ENCODE data around the gene VSTM4. TPM values are rescaled to one million over a fixed set of nuclear protein-coding genes. Genes with fewer than 3 reads are reported as not detected.

Gene VSTM4
- total RNA-seq, 1 donor from 2014 or later: 22.4 TPM

DNA sequence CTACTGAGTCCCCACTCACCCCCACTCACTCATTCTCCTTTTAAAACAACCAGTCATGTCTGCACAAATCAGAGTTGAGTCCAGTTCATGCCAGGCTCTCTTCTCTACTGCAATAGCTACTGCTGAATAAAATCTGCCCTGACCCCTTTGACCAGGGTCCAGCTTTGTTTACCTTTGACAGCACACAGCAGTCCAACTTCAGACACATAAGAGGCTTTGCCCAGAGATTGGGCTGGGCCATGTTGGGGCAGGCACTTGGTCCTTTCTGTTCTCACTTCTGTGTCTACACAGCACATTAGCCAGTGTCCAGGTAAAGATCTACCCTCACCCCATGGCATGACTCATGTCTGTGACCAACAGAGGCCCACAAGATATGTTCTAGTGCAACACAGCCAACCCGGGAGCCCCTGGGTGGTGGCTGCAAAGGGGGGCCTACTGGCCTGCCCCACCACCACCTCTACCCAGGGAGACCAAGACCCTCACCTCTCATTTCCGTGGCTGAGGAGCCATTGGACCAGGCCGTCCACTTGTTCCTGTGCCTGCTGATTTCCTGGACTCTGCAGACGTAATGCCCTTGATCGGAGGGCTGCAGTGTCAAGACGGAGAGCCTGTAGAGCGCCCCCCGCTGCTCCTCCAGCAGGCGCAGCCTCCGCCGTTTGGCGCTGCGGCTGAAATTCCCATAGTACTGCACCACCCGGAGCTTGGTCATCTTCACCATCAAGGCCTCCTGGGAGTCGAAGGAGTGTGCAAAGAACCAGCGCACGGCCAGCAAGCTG lies 8.0 kb downstream of the VSTM4 start:
- DNase-seq (no peak), ATAC-seq (ENCODE audit: poor library complexity) (no peak)
- intact Hi-C loops (cut with DNase I): loop anchor here (2.0 kb wide), 1 partner anchor 52 kb away; no protein-coding TSS in a partner anchor

DNA sequence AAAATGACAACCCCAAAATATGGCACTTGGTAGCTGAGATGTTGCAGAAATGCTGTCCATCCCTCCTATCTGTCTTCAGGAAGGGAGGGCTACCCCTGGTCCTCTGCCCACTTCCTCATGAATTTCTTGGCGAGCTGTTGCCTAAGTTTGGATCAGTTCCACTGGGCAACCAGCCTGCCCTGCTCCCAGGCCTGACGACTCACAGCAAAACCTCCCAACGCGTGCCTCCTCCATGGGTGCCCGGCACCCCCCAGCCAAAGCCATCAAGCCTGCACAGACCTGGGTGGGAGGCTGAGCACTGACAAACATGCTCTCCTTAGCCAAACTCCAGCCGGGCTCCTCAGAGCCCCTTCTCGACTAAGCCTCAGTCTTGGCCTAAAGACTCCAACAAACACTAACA lies 8.9 kb downstream of the VSTM4 start:
- peak; percentile 36 for ATAC-seq (ENCODE audit: poor library complexity)
- DNase-seq: peak; percentile 68
- intact Hi-C loops (cut with DNase I): loop anchor here (2.0 kb wide), 1 partner anchor 52 kb away; no protein-coding TSS in a partner anchor

DNA sequence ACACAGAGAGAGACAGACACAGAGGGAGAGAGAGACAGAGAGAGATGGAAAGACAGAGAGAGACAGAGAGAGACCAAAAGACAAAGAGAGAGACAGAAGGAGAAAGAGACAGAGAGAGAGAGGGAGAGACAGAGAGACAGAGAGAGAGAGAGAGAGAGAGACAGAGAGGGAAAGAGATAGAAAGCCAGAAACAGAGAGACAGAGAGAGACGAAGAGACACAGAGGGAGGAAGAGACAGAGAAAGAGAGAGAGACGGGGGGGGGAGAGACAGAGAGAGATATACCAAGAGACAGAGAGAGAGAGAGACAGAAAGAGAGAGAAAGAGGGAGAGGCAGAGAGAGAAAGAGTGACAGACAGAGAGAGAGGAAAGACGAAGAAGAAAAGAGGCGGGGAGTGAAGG lies 10.2 kb downstream of the VSTM4 start:
- intact Hi-C loops (cut with DNase I): no loop called here
- no peak for DNase-seq
- no peak for ATAC-seq (ENCODE audit: poor library complexity)

GRCh38 chr10:49104323-49104722 lies 11.0 kb downstream of the VSTM4 start:
- ATAC-seq (ENCODE audit: poor library complexity) (no peak), DNase-seq (no peak)
- intact Hi-C loops (cut with DNase I): no loop called here

DNA sequence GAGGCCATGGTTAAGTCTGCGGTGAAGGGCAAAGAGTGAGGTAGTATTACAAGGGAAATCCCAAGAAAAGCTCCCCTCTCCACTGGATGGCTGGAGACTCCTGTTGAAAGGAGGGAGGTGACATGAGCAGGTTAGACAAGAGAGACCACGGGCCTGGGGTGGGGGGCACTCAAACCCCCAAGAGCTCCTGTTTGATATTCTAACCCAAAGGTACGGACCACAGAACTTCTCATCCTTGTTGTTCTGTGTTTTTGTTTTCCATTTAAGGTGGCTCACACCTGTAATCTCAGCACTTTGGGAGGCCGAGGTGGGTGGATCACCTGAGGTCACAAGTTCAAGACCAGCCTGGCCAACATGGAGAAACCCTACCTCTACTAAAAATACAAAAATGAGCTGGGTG lies 11.6 kb downstream of the VSTM4 start:
- intact Hi-C loops (cut with DNase I): no loop called here
- DNase-seq (no peak), ATAC-seq (ENCODE audit: poor library complexity) (no peak)

- intact Hi-C loops (cut with DNase I): no loop called here
- no peak for DNase-seq
- ATAC-seq (ENCODE audit: poor library complexity): no peak
These were observed 16.3 kb downstream of the VSTM4 start for GRCh38 chr10:49099046-49099445.

- ATAC-seq (ENCODE audit: poor library complexity) (no peak), DNase-seq (no peak)
- intact Hi-C loops (cut with DNase I): no loop called here
These were observed 18.4 kb downstream of the VSTM4 start for GRCh38 chr10:49096890-49097445.

- intact Hi-C loops (cut with DNase I): no loop called here
- DNase-seq (no peak), ATAC-seq (ENCODE audit: poor library complexity) (peak; percentile 21)
These were observed 20.7 kb downstream of the VSTM4 start for GRCh38 chr10:49094646-49095045.

DNA sequence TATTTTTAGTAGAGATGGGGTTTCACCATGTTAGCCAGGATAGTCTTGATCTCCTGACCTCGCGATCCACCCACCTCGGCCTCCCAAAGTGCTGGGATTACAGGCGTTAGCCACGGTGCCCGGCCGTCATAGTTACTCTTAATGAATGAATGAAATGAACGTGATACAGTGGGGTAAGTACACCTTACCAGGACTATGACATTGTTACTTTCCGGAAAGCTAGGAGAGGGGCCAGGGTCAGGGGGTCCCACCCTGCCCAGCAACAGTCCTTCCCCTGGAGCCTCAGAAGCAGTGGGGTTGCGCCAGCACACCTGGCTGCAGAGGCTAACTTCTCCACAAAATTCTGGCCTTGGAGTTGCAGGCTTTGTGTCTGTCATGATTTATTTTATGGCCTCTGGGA lies 21.4 kb downstream of the VSTM4 start:
- intact Hi-C loops (cut with DNase I): no loop called here
- ATAC-seq (ENCODE audit: poor library complexity): no peak
- no peak for DNase-seq

GRCh38 chr10:49092477-49092876 lies 22.8 kb downstream of the VSTM4 start:
- DNase-seq (no peak), ATAC-seq (ENCODE audit: poor library complexity) (no peak)
- intact Hi-C loops (cut with DNase I): no loop called here

DNA sequence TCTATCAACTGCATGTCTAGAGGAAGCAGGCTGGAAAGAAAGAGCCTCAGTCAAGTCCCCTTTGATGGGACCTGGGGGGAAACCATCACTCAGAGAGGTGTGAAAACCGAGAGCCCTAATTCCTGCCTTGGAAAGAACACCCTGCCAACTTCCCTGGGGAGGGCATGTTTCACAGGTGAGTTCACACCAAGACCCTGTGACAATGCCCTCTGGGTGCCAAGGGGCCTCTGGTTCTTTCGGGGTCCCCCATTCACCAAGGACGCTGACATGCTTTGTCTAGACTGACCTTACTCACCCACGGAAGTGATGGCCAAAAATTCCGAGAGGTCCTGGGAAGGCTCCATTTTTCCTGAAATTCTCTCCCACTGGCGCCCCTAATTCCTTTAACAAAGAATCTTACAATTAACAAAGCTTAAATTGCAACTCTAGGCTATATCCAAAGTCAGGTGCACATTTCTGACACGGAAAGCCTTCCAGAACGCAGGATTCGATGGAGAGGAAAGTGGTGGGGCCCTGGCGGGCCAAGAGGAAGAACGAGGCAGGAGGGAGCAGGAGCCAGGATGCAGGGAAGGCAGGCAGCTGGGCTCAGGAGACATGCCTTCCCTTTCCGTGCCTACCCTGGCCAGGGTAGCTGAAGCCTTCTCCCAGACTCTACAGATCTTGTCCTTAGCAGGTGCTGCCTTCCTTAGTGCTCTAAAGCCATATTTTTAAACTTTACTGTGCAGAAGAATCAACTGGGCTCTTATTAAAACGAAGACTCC lies 23.7 kb downstream of the VSTM4 start:
- no peak for DNase-seq

GRCh38 chr10:49090696-49091380 lies 24.5 kb downstream of the VSTM4 start:
- ATAC-seq (ENCODE audit: poor library complexity): no peak
- no peak for DNase-seq
- intact Hi-C loops (cut with DNase I): no loop called here

More for the DNA sequence above, 23.7 kb downstream of the VSTM4 start:
- ATAC-seq (ENCODE audit: poor library complexity): no peak
- intact Hi-C loops (cut with DNase I): no loop called here

DNA sequence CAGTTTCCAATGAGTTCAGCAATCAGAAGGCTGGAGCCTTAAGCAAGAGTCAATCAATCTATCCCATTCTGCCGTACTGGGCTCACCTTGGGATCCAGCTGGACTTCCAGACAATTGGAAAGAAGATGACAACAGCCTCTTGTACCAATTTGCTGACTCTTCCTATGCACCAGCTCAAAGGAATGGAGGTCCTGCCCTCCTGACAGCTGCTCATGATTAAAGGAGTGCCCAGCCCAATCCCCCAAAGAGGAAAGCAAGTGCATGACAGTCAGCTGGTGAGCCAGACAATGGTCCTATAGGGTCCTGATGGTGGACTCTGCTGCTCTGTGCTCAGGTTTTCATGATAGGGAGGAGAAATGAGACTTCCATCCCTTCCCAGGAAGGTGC lies 25.1 kb downstream of the VSTM4 start:
- DNase-seq (no peak), ATAC-seq (ENCODE audit: poor library complexity) (no peak)
- intact Hi-C loops (cut with DNase I): no loop called here

- ATAC-seq (ENCODE audit: poor library complexity) (peak; percentile 84), DNase-seq (no peak)
- intact Hi-C loops (cut with DNase I): no loop called here
These were observed 25.6 kb downstream of the VSTM4 start for GRCh38 chr10:49089557-49090188.

DNA sequence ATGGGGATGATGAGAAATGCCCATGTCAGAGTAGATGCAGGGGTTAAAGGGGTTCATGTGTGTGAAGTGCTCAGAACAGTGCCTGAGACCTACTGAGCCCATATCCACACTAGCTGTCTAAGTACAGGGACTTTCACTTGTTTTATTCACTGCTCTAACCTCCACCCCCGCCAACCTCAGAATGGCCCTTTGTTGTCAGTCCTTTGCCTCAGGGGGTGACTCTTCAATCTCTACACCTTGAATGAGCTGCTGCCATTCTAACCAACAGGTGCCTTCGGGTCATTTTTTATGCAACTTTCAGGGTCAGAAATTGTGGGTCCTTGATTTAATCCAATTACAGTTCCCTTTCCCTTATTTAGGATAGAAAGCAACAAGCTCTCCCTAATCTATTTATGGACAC lies 26.2 kb downstream of the VSTM4 start:
- ATAC-seq (ENCODE audit: poor library complexity) (no peak), DNase-seq (no peak)
- intact Hi-C loops (cut with DNase I): no loop called here

GRCh38 chr10:49086889-49087288 lies 28.4 kb downstream of the VSTM4 start:
- DNase-seq (no peak), ATAC-seq (ENCODE audit: poor library complexity) (no peak)
- intact Hi-C loops (cut with DNase I): no loop called here

DNA sequence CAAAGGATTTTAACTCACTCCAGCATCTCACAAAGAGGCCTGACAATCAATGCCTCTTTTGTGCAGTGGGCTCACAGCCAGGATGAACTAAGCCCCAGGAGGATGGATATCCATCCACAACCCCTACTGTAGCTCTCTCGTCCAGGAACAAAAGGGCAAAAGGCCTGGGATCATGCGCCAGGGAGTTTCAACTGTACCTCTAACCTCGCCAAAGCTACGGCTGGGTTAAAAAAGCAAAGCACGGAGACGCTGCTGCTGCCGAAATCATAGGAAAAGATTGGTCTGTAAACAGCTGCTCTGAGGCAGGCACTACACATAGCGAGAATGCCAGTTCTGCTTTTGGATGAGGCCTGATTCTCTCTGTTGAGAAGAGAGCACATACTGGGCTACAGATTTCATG lies 32.1 kb downstream of the VSTM4 start:
- intact Hi-C loops (cut with DNase I): no loop called here
- ATAC-seq (ENCODE audit: poor library complexity): peak; percentile 59
- peak; percentile 75 for DNase-seq

DNA sequence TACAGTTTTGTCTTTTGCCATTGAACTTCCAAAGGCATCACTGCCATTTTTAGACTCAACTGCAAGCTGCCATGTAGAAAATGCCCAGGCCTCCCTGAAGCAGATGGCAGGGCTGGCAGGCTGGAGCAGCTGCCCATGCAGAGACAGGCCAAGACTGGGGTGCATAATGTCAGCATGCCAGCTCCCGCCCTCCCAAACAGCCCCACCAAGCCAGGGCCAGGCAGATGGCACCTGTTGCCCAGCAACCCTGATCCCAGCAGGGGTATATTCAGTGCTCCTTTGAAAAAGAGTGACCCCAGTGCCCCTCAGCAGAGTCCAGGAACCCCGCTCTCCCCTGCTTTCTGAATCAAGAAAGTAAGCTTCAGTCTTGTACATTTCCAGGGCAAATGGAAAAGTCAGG lies 32.6 kb downstream of the VSTM4 start:
- peak; percentile 55 for DNase-seq
- intact Hi-C loops (cut with DNase I): no loop called here
- peak; percentile 47 for ATAC-seq (ENCODE audit: poor library complexity)
